GM12878 (cell line): ENCODE measurements around the gene SLX4. TPM values are rescaled to one million over a fixed set of nuclear protein-coding genes. Genes with fewer than 3 reads are reported as not detected.

Experiments used
- ATAC-seq: fragments of 200-7000 bp; cut with Tn5 transposase; 3 replicates; pipeline ENCODE4 v1.9.1; 2020; ENCODE audit warnings: mild to moderate bottlenecking, moderate library complexity
- BruUV-seq: library from RNA; stranded (reverse); fragments of 400-500 nt; replicated peaks from 2 replicates; lab custom pipeline; 2021; lab: Mats Ljungman, UMichigan
- CTCF ChIA-PET: fragments of 300-600 bp; sonication (Branson Sonifier 250); formaldehyde crosslinking; extraction: SDS; loops from one replicate; lab custom pipeline; 2021; ENCODE audit warnings: inconsistent platforms; lab: Yijun Ruan, JAX
- POLR2A ChIA-PET: fragments of 350-600 bp; formaldehyde crosslinking; extraction: SDS; loops from one replicate; lab custom pipeline; 2021; ENCODE audit warnings: inconsistent platforms; lab: Charles Lee
- RAD21 ChIA-PET: fragments of 300-600 bp; sonication (Branson Sonifier 250); formaldehyde crosslinking; loops from one replicate; lab custom pipeline; 2023; ENCODE audit warnings: antibody characterized with exemption; ENCODE audit not compliant: unreplicated experiment; lab: Charles Lee
- SMC1A ChIA-PET: fragments of 300-600 bp; sonication (Branson Sonifier 250); formaldehyde crosslinking; loops from one replicate; lab custom pipeline; 2023; ENCODE audit not compliant: unreplicated experiment, uncharacterized antibody; lab: Charles Lee
- DNase-seq: peaks from one replicate; pipeline ENCODE4 v3.0.0-alpha.2; 2011; ENCODE audit warnings: low read depth, low spot score
- FAIRE-seq: peaks from 3 replicates; lab custom pipeline; 2011; peaks lifted over from hg19 to GRCh38; lab: Jason Lieb, UNC
- H2AFZ ChIP-seq: 2 replicates; pipeline ENCODE4 v1.6.0; 2011; ENCODE audit warnings: low read depth, low read length, control low read depth; ENCODE audit not compliant: control insufficient read depth
- H3K27ac ChIP-seq: 2 replicates; pipeline ENCODE4 v1.5.1; 2011; ENCODE audit warnings: control low read depth; ENCODE audit not compliant: control insufficient read depth, insufficient read depth
- H3K27me3 ChIP-seq, 2 experiments: replicated peaks in 1 of 2; 2 replicates each; pipeline versions ENCODE4 v1.6.0 to v1.6.1; 2011; ENCODE audit warnings: low read length in 1 of 2; ENCODE audit not compliant: control insufficient read depth in 2 of 2, insufficient read depth in 2 of 2
- H3K36me3 ChIP-seq, 2 experiments: 2 replicates each; pipeline ENCODE4 v1.5.1; 2011; ENCODE audit warnings: low read length in 1 of 2; ENCODE audit not compliant: control insufficient read depth in 2 of 2, insufficient read depth in 2 of 2
- H3K4me1 ChIP-seq: 2 replicates; pipeline ENCODE4 v1.6.1; 2011; ENCODE audit warnings: mild to moderate bottlenecking, low read length, moderate library complexity, mixed read lengths; ENCODE audit not compliant: control insufficient read depth, insufficient read depth
- H3K4me2 ChIP-seq: 2 replicates; pipeline ENCODE4 v1.6.0; 2011; ENCODE audit warnings: control low read depth; ENCODE audit not compliant: control insufficient read depth, insufficient read depth
- H3K4me3 ChIP-seq: fragments of 200-600 bp; sonication (generic); 2 replicates; pipeline ENCODE4 v1.5.1; 2016
- H3K79me2 ChIP-seq: 2 replicates; pipeline ENCODE4 v1.6.0; 2011; ENCODE audit warnings: low read length; ENCODE audit not compliant: control insufficient read depth, insufficient read depth
- H3K9ac ChIP-seq: 2 replicates; pipeline ENCODE4 v1.8.0; 2011; ENCODE audit warnings: low read length, control low read depth, mixed read lengths; ENCODE audit not compliant: control insufficient read depth, insufficient read depth
- H3K9me3 ChIP-seq: replicated peaks from 3 replicates; pipeline ENCODE4 v1.5.1; 2011; ENCODE audit warnings: mild to moderate bottlenecking, low read length; ENCODE audit not compliant: control insufficient read depth, insufficient read depth
- H4K20me1 ChIP-seq: 2 replicates; pipeline ENCODE4 v1.6.0; 2011; ENCODE audit not compliant: control insufficient read depth, insufficient read depth
- ATF3 ChIP-seq: IDR thresholded peaks from 2 replicates; pipeline ENCODE4 v1.6.1; 2011; ENCODE audit warnings: low read depth, mild to moderate bottlenecking, low read length, moderate library complexity, borderline replicate concordance; ENCODE audit errors: extremely low read depth
- CBFB ChIP-seq: IDR thresholded peaks from 2 replicates; pipeline ENCODE4 v1.6.1; 2016; ENCODE audit warnings: antibody characterized with exemption, low read depth
- E2F4 ChIP-seq: IDR thresholded peaks from 2 replicates; pipeline ENCODE4 v1.6.1; 2012; ENCODE audit warnings: low read depth, low read length, improper control_type of control experiment
- FOS ChIP-seq: IDR thresholded peaks from 3 replicates; pipeline ENCODE4 v1.6.1; 2011; ENCODE audit warnings: borderline replicate concordance; ENCODE audit not compliant: insufficient read length; ENCODE audit errors: extremely low read depth
- LARP7 ChIP-seq: fragments of 450-650 bp; IDR thresholded peaks from 2 replicates; pipeline ENCODE4 v1.6.1; 2017; ENCODE audit warnings: mild to moderate bottlenecking
- POLR2AphosphoS2 ChIP-seq: IDR thresholded peaks from 2 replicates; pipeline ENCODE4 v1.6.1; 2011; ENCODE audit warnings: low read depth, mild to moderate bottlenecking, low read length, improper control_type of control experiment, moderate library complexity
- POLR2AphosphoS5 ChIP-seq: IDR thresholded peaks from 2 replicates; pipeline ENCODE4 v1.6.1; 2011; ENCODE audit warnings: mild to moderate bottlenecking, low read length, inconsistent platforms
- PRDM15 ChIP-seq: fragments of 450-650 bp; formaldehyde crosslinking; IDR thresholded peaks from 2 replicates; pipeline ENCODE4 v1.4.0; 2020; ENCODE audit warnings: mild to moderate bottlenecking, moderate library complexity
- RELA ChIP-seq: fragments of 450-650 bp; IDR thresholded peaks from 2 replicates; pipeline ENCODE4 v1.8.0; 2014; ENCODE audit warnings: borderline replicate concordance; ENCODE audit not compliant: partially characterized antibody
- TARDBP ChIP-seq: IDR thresholded peaks from 2 replicates; pipeline ENCODE4 v1.6.1; 2016; ENCODE audit warnings: borderline replicate concordance
- TCF3 ChIP-seq: IDR thresholded peaks from 2 replicates; pipeline ENCODE4 v1.6.1; 2012; ENCODE audit warnings: low read depth, mild to moderate bottlenecking, low read length, borderline replicate concordance; ENCODE audit not compliant: insufficient read depth
- YBX1 ChIP-seq: fragments of 450-650 bp; IDR thresholded peaks from 2 replicates; pipeline ENCODE4 v1.6.1; 2016; ENCODE audit warnings: antibody characterized with exemption
- WGBS: methylation state at CpG from one replicate; pipeline ENCODE4 v1.1.6; 2016; ENCODE audit warnings: low lambda C conversion rate; ENCODE audit not compliant: insufficient replicate concordance, insufficient coverage; ENCODE audit errors: missing lambda C conversion rate; 5-methylcytosine and 5-hydroxymethylcytosine counted together
- in situ Hi-C: fragments of 300-500 bp; cut with MboI; formaldehyde crosslinking; loops from 9 replicates; pipeline ENCODE4 v1.14.3; 2018; ENCODE audit warnings: mixed read lengths
- intact Hi-C: fragments of 100-400 bp; cut with micrococcal nuclease; formaldehyde crosslinking; loops from one replicate; pipeline ENCODE4 v1.14.2; 2022; ENCODE audit not compliant: unreplicated experiment
- polyA plus RNA-seq, 11 experiments: library from polyadenylated mRNA; depleted of rRNA in 4 of 11; unstranded in 6 of 11; stranded (reverse) in 5 of 11; fragments of >200 nt; fragmentation: Nextera tagmentation in 4 of 11; fragmentation: Illumina TruSeq in 1 of 11; extraction: Ambion mirVana in 4 of 11; extraction: Trizol in 1 of 11; gene quantifications; 1 replicate in 1 of 11; 2 replicates in 10 of 11; pipeline versions ENCODE4 v1.2.1 to v1.2.3, GENCODE V29; 2011 to 2016; ENCODE audit warnings: inconsistent platforms in 2 of 11, missing spikeins in 2 of 11, low read depth in 1 of 11
- total RNA-seq, 4 experiments: library from RNA; depleted of rRNA in 3 of 4; stranded (reverse); fragments of >200 nt in 3 of 4; fragmentation: Illumina TruSeq in 1 of 4; extraction: Trizol in 1 of 4; gene quantifications; 2 replicates each; pipeline versions ENCODE4 v1.2.1 to v1.2.3, GENCODE V29; 2013 to 2021
- TF ChIP-seq, protein P1 (sequence below): fragments of 450-650 bp; formaldehyde crosslinking; IDR thresholded peaks from 2 replicates; pipeline ENCODE4 v1.5.0; 2022; ENCODE audit warnings: mild to moderate bottlenecking, missing genetic modification characterization
- TF ChIP-seq, protein P2 (sequence below), 3 experiments: IDR thresholded peaks in 2 of 3; conservative IDR thresholded peaks in 1 of 3; 2 replicates each; pipeline ENCODE4 v1.5.1; 2011; ENCODE audit warnings: low read depth in 3 of 3, low read length in 3 of 3, mild to moderate bottlenecking in 3 of 3, control low read depth in 2 of 3, moderate library complexity in 2 of 3, inconsistent platforms in 1 of 3, mixed read lengths in 1 of 3; ENCODE audit not compliant: control insufficient read depth in 2 of 3, insufficient read depth in 1 of 3; ENCODE audit errors: extremely low read depth in 1 of 3

The SLX4 gene
- total and polyA plus RNA-seq, 10 of the 15 experiments (the other 5 are each of a cell fraction or from before 2014, with no cell fraction given): 0.18 to 12.3 (median 4.8) TPM

- Histone ChIP-seq H3K4me3 (no peak overlapping the region), H3K4me1 (no peaks in the 10 kb centered on the region), H3K9ac (no peak overlapping the region), H2AFZ (no peak overlapping the region), H3K27me3 (no peaks in the 10 kb centered on the region), H3K4me2 (no peak overlapping the region), H3K36me3 (peaks cover 0 to 4% of the 10 kb centered on the region in 2 experiments; a peak in 2 of 4 replicates), H3K9me3 (no peaks in the 10 kb centered on the region), H3K27ac (no peak overlapping the region), H4K20me1 (no peaks in the 10 kb centered on the region), H3K79me2 (no peaks in the 10 kb centered on the region)
- no peak for TF ChIP-seq ATF3
- TF ChIP-seq, protein P1, sequence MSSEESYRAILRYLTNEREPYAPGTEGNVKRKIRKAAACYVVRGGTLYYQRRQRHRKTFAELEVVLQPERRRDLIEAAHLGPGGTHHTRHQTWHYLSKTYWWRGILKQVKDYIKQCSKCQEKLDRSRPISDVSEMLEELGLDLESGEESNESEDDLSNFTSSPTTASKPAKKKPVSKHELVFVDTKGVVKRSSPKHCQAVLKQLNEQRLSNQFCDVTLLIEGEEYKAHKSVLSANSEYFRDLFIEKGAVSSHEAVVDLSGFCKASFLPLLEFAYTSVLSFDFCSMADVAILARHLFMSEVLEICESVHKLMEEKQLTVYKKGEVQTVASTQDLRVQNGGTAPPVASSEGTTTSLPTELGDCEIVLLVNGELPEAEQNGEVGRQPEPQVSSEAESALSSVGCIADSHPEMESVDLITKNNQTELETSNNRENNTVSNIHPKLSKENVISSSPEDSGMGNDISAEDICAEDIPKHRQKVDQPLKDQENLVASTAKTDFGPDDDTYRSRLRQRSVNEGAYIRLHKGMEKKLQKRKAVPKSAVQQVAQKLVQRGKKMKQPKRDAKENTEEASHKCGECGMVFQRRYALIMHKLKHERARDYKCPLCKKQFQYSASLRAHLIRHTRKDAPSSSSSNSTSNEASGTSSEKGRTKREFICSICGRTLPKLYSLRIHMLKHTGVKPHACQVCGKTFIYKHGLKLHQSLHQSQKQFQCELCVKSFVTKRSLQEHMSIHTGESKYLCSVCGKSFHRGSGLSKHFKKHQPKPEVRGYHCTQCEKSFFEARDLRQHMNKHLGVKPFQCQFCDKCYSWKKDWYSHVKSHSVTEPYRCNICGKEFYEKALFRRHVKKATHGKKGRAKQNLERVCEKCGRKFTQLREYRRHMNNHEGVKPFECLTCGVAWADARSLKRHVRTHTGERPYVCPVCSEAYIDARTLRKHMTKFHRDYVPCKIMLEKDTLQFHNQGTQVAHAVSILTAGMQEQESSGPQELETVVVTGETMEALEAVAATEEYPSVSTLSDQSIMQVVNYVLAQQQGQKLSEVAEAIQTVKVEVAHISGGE (CRISPR knock-in tag): no peak
- TF ChIP-seq E2F4: no peak
- no peak for TF ChIP-seq PRDM15
- no peak for TF ChIP-seq POLR2AphosphoS5
- TF ChIP-seq TARDBP: no peak
- no peak for TF ChIP-seq POLR2AphosphoS2
- TF ChIP-seq TCF3: no peak
- no peak for TF ChIP-seq CBFB
- no peak for TF ChIP-seq FOS
- TF ChIP-seq, protein P2, sequence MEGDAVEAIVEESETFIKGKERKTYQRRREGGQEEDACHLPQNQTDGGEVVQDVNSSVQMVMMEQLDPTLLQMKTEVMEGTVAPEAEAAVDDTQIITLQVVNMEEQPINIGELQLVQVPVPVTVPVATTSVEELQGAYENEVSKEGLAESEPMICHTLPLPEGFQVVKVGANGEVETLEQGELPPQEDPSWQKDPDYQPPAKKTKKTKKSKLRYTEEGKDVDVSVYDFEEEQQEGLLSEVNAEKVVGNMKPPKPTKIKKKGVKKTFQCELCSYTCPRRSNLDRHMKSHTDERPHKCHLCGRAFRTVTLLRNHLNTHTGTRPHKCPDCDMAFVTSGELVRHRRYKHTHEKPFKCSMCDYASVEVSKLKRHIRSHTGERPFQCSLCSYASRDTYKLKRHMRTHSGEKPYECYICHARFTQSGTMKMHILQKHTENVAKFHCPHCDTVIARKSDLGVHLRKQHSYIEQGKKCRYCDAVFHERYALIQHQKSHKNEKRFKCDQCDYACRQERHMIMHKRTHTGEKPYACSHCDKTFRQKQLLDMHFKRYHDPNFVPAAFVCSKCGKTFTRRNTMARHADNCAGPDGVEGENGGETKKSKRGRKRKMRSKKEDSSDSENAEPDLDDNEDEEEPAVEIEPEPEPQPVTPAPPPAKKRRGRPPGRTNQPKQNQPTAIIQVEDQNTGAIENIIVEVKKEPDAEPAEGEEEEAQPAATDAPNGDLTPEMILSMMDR (IDR thresholded peaks at IDR 0.05 in 2 of 3, conservative IDR thresholded peaks at IDR 0.05 in 1 of 3; ENCODE audit: control insufficient read depth in 2 of 3, extremely low read depth in 1 of 3, insufficient read depth in 1 of 3, low read depth in 3 of 3, low read length in 3 of 3): no peak
- TF ChIP-seq RELA: no peak
- no peak for TF ChIP-seq LARP7
- TF ChIP-seq YBX1: no peak
- ATAC-seq (no peak), DNase-seq (no peak), FAIRE-seq (no peak)
- intact Hi-C loops (no loop called here), in situ Hi-C loops (no loop called here)
- ChIA-PET POLR2A (no interaction called here), RAD21 (no interaction called here), CTCF (no interaction called here), SMC1A (no interaction called here)
- WGBS: 91% methylated on average over 4 of the region's 4 CpGs
- no TSS peak for BruUV-seq
Measured at GRCh38 chr16:3538222-3538621, 73.2 kb downstream of the SLX4 start.
